GM19239 (cell line): ENCODE results near the gene LAMC2.
"Not testable (repeated sequence)": the region's sequence is repeated elsewhere in the genome, so short reads cannot be mapped to it uniquely, and the experiment has no call there.

Source experiments
- DNase-seq: peaks from one replicate; pipeline ENCODE4 v3.0.0; 2011; ENCODE audit warnings: low spot score; ENCODE audit not compliant: insufficient read length
- FAIRE-seq: peaks from 2 replicates; lab custom pipeline; 2011; peaks lifted over from hg19 to GRCh38; lab: Jason Lieb, UNC

Gene LAMC2

DNA sequence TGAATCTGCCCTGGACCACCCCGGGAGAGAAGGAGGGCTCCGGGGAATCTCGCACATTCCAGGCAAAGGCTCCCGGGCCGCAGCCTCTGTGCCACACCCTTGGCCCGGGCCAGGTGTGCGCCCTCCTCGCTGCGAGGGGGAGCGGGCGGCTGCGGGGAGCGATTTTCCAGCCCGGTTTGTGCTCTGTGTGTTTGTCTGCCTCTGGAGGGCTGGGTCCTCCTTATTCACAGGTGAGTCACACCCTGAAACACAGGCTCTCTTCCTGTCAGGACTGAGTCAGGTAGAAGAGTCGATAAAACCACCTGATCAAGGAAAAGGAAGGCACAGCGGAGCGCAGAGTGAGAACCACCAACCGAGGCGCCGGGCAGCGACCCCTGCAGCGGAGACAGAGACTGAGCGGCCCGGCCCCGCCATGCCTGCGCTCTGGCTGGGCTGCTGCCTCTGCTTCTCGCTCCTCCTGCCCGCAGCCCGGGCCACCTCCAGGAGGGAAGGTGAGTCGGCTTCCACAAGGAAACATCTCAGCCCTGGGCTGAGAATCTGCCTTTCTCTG is at the start of gene LAMC2:
LAMC2 (plus strand) TSS at position 324 of the 550 bp plus-strand sequence; CDS start at position 413, 89 bp downstream.
- no peak for FAIRE-seq
- DNase-seq = no peak

DNA sequence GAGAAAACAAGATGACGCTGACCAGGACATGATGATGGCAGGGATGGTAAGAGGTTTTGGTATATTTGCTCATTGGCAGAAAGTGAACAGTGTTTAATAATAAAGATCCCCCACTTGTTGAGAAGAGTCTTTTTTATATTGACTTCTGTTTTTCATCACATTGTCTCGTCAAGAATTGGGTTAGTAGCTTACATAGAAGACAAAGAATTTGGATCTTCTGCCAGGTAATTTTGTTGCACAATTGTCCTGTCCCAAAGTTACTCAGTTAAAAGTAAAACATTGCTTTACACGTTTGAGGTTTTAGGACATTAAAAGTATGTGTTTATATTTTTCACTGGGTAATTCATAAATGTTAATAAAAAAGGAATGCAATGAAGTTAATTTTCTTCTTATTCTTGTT is 48.3 kb upstream of the LAMC2 start:
- no peak for DNase-seq
- no peak for FAIRE-seq

DNA sequence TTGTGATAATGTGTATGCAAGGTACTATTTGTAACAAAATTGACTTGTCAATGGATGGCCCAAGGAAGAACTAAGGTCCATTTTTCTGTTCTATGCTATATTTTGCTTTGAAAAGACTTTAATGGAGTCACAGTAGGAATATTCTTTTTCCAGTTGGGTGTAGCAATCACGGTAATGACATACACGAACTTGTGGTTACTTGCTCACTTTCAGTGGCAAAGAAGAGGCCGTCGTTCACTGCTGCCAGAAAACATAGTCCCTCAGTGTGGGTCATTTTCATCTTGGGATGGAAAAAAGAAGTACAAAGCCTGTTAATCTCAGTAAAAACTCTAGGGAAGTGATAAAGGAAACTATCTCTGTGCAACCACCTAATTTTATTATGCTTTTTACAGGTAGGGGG is 47.8 kb upstream of the LAMC2 start:
- DNase-seq (no peak), FAIRE-seq (no peak)

DNA sequence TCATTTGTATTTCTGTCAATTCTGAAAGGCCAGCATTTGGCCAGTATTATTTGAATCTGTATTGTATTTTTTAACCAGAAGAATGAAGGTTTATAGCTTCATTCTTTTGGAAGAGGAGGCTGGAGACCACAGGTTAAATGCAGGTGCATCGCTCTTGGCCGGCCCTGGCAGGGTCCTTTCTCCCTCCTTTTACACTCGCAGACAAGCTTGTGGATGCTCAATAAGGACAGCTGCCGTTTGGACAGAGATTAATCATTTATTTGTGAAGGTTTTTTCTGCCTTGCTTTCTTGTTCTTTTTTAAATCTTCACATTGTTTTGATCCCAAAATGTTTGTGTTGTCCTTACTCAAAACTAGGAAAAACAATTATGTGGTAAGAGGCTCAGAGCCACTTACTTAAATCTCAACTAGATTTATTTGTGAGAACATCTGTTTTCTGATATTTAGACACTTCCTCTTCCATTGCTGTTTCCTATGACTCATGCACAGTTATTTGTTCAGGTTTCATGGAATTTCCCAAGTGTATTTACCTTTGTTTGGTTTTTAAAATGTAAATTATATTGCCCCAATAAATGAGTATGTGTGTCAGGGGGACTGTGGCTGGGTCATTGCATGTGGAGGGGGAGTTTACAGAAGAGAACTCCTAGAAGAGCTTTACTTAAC is 46.7 kb upstream of the LAMC2 start:
- FAIRE-seq = no peak

DNA sequence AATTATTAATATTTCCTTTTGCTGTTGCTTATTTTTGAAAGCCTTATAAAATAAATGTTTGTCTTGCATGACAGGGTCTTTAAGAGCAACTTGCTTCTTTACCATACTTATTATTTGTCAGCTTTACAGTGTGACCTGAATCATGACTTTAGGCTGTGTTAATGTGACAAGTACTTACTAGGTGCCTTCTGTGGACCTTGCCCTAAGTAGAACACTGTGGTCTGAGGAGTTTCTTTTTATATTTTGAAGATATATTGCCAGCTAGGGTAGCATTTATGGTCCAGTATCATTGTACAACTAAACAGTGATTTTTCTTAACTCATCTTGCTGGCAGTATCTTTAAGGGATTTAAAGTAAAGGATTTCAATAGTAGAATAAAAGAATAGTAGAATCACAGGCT is 45.4 kb upstream of the LAMC2 start:
- no peak for DNase-seq
- no peak for FAIRE-seq

More for the DNA sequence above, 46.7 kb upstream of the LAMC2 start:
- DNase-seq = no peak

DNA sequence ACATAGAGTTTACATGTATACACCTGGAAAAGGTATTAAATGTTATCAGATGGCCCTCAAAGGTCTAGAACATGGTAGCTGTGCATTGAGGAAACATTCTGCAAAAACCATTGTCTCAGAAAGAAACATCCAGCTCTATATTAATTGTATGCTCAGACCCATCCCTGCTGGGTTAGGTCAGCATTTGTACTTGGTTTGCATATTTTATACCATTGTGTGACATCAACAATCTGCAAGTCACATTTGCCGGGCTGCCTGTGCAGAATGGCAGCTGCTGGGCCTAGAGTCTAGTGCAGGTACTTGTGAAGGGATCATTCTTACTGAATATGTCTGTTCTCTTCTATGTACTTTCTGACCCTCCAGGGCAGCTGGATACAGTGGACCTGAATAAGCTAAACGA is 43.9 kb upstream of the LAMC2 start:
- DNase-seq (no peak), FAIRE-seq (no peak)

DNA sequence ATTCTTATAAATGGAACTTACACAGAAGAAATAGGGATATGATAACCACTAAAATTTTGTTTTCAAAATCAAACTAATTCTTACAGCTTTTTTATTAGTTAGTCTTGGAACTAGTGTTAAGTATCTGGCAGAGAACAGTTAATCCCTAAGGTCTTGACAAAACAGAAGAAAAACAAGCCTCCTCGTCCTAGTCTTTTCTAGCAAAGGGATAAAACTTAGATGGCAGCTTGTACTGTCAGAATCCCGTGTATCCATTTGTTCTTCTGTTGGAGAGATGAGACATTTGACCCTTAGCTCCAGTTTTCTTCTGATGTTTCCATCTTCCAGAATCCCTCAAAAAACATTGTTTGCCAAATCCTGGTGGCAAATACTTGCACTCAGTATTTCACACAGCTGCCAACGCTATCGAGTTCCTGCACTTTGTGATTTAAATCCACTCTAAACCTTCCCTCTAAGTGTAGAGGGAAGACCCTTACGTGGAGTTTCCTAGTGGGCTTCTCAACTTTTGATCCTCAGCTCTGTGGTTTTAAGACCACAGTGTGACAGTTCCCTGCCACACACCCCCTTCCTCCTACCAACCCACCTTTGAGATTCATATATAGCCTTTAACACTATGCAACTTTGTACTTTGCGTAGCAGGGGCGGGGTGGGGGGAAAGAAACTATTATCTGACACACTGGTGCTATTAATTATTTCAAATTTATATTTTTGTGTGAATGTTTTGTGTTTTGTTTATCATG is 42.3 kb upstream of the LAMC2 start:
- DNase-seq (no peak), FAIRE-seq (no peak)

DNA sequence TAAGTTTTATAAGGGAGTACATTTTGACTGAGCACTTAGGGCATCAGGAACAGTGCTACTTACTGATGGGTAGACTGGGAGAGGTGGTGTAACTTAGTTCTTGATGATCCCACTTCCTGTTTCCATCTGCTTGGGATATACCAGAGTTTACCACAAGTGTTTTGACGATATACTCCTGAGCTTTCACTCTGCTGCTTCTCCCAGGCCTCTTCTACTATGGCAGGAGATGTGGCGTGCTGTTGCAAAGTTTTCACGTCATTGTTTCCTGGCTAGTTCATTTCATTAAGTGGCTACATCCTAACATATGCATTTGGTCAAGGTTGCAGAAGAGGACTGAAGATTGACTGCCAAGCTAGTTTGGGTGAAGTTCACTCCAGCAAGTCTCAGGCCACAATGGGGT is 41.3 kb upstream of the LAMC2 start:
- DNase-seq (no peak), FAIRE-seq (no peak)

DNA sequence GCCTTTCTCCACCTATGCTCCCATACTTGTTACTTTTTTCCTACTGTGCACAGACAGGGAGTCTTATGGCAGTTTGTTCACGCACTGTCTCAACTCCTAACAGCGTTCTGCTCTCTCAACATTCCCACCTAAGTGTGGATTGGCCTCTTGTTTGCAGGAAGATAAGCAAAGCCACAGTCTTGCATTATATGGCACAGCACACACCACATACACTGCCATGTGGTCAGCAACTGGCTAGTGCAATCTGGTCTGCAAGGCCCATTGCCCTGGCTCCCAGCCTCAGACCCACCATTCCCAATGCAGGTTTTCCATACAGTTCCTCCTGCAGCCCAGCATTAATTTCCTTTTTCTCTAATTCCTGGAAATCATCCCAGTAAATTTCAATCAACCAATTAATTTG is 38.3 kb upstream of the LAMC2 start:
- DNase-seq = no peak
- no peak for FAIRE-seq

DNA sequence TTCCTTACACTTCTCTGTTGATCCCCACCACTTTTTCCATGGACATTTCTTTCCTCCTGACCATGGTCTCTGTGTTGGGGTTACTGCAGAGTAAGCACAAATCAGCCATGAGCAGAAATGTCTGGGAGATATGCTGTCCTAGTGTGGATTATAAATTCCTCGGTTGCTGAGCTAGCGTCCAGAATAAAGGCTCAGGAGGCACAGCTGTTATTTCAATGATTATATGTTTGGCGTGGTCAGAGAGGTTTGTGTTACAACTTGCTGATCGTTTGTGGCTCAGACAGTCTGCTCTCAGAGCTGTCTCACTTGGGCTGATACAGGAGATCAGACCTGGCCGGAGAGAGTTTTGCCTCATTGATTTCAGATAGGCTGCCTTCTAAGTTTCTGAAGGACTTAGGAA is 37.5 kb upstream of the LAMC2 start:
- FAIRE-seq (no peak), DNase-seq (no peak)

DNA sequence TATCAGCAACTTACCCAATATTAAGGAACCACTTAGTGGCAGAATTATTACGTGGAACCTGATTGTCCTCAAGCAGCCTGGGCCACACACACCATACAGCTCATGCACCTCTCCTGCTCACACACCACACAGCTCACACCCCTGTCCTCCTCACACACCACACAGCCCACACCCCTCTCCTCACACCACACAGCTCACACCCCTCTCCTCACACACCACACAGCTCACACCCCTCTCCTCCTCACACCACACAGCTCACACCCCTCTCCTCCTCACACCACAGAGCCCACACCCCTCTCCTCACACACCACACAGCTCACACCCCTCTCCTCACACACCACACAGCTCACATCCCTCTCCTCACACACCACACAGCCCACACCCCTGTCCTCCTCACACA is 36.8 kb upstream of the LAMC2 start:
- FAIRE-seq (no peak), DNase-seq (no peak)

DNA sequence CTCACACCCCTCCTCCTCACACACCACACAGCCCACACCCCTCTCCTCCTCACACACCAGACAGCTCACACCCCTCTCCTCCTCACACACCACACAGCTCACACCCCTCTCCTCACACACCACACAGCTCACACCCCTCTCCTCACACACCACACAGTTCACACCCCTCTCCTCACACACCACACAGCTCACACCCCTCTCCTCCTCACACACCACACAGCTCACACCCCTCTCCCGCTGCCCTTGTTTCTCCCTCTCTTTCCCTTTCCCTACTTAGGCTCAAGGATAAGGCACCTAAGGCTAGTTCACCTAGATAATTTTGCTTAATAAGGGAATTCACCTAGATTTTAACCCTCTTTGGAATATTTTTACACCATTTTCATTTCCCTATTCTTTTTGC is 36.0 kb upstream of the LAMC2 start:
- not testable (repeated sequence) for FAIRE-seq, DNase-seq

DNA sequence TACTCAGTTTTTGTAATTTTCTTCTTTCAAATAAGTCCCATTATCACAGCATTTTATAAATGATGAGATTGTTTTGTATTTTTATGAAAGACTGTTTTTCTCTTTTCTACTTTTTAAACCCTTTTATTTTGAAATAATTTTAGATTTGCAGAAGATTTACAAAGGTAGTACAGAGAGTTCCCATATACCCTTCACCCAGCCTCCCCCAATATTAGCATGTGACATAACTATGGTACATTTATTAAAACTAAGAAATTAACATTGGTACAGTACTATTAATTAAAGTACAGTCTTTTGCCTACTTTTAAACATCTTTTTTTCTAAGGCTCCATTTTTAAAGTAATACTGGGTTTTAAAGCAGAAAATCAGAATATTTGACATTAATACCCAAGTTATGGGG is 35.6 kb upstream of the LAMC2 start:
- no peak for FAIRE-seq

DNA sequence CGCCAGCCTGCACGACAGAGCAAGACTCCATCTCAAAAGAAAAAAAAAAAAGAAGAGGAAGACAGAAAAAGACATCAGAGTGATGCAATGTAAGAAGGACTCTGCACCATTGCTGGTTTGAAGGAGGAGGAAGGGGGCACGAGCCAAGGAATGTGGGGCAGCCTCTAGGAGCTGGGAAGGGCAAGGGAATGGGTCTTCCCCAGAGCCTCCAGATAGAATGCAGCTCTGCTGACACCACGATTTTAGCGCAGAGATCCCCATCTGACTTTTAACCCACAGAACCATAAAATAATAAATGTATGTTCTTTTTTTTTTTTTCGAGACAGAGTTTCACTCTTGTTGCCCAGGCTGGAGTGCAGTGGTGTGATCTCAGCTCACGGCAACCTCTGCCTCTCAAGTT is 33.9 kb upstream of the LAMC2 start:
- FAIRE-seq (no peak), DNase-seq (no peak)

More for the DNA sequence above, 35.6 kb upstream of the LAMC2 start:
- no peak for DNase-seq

DNA sequence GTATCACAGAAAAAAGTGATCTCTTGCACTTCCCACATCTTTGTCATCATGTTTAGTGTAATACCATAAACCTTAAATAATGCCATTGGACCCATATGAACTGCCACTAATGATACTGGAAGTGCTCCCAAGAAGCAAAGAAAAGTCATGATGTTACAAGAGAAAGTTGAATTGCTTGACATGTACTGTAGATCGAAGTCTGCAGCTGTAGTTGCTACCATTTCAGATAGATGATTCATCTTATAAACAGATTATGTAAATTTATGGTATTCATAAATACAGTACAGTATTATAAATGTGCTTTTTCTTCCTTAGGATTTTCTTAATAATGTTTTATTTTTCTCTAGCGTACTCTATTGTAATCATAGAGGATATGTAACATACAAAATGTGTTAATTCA is 30.1 kb upstream of the LAMC2 start:
- FAIRE-seq (no peak), DNase-seq (no peak)

DNA sequence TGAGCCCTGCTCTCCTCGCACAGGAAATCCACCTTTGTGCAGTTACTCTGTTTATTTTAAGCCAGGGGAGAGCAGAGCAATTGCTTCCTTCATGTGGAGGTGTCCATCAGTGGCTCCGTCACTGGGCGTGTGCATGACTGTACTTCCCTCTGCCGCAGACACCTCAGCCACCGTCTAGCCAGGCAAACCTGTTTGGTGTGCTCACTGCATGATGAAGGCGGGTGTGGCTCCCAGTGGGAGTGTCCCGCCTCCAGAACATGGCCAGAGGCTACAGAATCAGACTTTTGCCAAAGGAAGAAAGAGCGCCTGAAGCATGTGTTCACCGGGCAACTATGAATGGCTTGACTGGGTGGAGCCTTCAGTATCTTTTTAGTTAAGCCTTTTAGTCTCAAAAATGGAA is 26.1 kb upstream of the LAMC2 start:
- DNase-seq (no peak), FAIRE-seq (no peak)

DNA sequence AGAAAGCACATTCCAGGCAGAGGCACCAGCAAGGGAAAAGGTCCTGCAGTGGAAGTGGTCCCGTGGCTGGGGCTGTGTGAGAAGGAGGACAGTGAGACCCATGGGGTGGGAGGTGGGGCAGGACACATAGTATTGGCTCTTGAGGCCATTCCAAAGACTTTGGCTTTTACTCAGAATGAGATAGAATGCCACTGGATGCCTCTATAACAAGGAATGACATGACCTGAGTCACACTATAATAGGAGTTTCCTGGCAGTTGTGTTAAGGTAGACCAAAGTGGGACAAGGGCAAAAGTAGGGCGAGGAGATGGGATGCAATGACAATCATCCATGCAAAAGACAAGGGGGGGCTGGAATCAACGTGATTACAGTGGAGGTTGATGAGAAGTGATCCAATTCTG is 24.7 kb upstream of the LAMC2 start:
- DNase-seq (no peak), FAIRE-seq (no peak)

DNA sequence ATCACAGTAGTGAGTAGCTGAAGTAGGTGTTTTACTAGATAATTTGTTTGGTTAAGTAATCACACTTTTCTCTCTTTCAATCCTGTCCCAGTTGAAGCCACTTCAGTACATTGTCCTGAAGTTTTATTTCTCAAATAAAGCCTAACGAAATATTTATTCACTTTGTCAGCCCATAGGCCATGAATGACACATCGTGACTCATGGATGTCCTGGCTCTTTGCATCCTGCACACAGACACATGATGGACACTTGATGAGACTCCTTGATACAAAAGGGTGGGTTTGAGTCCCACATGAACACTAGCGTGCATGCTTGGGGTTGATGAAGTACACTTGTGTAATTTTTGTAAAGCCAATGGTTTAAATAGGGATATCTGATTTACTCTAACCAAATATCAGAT is 22.7 kb upstream of the LAMC2 start:
- FAIRE-seq = no peak
- DNase-seq = no peak

DNA sequence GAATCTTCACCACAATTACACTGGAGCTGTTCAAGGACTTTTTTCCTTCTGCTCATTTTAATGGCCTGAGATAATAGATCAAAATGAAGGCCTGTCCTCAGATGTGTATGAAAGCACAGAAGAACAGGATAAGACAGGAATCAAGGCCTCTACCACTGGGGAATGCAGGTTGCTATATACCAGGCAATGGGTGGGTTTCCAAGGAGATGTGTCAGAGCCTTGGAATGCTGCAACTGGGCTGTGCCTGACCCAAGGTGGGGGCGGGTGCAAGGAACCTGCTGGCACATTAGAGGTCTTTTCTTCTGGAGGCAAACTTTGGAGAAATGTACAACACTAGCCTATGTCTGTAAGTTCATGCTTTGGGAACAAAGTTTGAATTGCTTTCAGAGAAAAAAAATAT is 21.7 kb upstream of the LAMC2 start:
- no peak for FAIRE-seq
- no peak for DNase-seq

DNA sequence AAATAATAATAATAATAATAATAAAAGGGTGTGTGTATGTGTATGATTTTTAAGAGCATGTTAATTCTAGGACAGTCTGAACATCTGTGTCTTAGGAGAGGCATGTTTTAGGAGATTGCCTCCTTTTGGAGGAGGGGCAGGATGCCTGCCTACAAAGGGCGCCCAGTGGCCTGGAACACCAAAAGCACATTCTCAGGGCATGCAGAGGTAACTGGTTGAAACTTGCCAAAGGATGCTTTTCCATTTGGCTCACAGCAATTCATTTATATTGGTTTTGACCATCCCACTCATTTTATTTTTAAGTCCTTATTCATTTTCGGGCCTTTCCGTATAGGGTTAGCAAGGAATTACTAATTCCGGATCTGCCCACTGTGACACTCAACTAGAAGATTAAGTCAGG is 21.1 kb upstream of the LAMC2 start:
- DNase-seq (no peak), FAIRE-seq (no peak)

DNA sequence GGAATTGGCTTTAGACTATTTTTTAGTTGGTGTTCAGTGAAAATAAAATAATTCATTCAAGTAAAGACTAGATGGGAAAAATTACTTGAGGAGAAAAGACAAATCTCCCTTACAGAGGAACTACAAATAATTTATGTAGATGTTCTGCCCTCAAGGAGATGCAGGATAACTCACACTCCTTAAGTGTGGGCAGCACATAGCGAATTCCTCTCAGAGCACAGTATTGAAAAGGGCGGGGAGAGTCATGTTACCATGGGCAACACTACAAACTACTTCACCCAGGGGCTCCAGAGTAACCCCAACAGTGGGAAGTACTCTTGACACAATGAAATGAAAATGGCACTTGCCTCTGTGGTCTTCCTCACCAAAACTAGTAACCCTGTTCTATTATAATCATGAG is 20.6 kb upstream of the LAMC2 start:
- DNase-seq (no peak), FAIRE-seq (no peak)

DNA sequence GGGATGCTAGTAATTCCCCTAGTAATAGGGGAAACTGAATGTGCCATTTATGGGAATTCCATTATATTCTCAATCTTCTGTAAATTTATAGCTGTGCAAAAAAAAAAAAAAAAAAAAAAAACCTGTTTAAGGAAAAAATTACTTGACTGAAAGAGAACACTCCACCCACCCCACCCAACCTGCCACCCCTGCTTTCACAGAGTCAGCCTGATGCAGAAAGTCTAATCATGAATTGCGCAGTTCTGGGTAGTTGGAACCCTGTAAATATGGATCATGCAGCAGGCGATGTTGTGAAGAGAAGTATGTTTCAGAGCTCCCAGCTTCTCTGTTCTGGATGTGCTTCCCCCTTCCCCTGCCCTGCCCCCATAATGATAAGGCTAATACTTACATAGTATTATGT is 19.6 kb upstream of the LAMC2 start:
- DNase-seq = no peak
- no peak for FAIRE-seq
